A673 (cell line): ENCODE results near the gene ZNF771. TPM values are rescaled to one million over a fixed set of nuclear protein-coding genes. Genes with fewer than 3 reads are reported as not detected.
"Not testable (repeated sequence)": the region's sequence is repeated elsewhere in the genome, so short reads cannot be mapped to it uniquely, and the experiment has no call there.

Experiments used
- BruUV-seq: library from RNA; stranded (reverse); fragments of 400-500 nt; replicated peaks from 2 replicates; lab custom pipeline; 2021; lab: Mats Ljungman, UMichigan
- CTCF ChIA-PET: fragments of 300-600 bp; sonication (Branson Sonifier 250); formaldehyde crosslinking; loops from one replicate; lab custom pipeline; 2022; ENCODE audit warnings: antibody characterized with exemption; lab: Charles Lee
- POLR2A ChIA-PET: fragments of 300-600 bp; sonication (Branson Sonifier 250); formaldehyde crosslinking; loops from one replicate; lab custom pipeline; 2022; ENCODE audit warnings: antibody characterized with exemption; ENCODE audit not compliant: low non-redundant PET; lab: Charles Lee
- DNase-seq: peaks from one replicate; pipeline ENCODE4 v3.0.0-alpha.2; 2015; ENCODE audit warnings: low spot score
- H3K27ac ChIP-seq: fragments of 200-600 bp; sonication (generic); 2 replicates; pipeline ENCODE4 v1.5.1; 2016; ENCODE audit warnings: mixed run types, low read depth, mild to moderate bottlenecking, mixed read lengths, antibody characterized with exemption, low read length; ENCODE audit not compliant: poor library complexity, severe bottlenecking
- H3K27me3 ChIP-seq: fragments of 200-600 bp; sonication (generic); replicated peaks from 2 replicates; pipeline ENCODE4 v1.6.1; 2017; ENCODE audit warnings: mixed run types, low read depth, mild to moderate bottlenecking, mixed read lengths, antibody characterized with exemption, low read length; ENCODE audit not compliant: insufficient read depth, poor library complexity
- H3K36me3 ChIP-seq: fragments of 200-600 bp; sonication (generic); 2 replicates; pipeline ENCODE4 v1.6.1; 2016; ENCODE audit warnings: mixed run types, mild to moderate bottlenecking, mixed read lengths, antibody characterized with exemption, low read length; ENCODE audit not compliant: insufficient read depth, poor library complexity, severe bottlenecking
- H3K4me1 ChIP-seq: fragments of 200-600 bp; sonication (generic); 2 replicates; pipeline ENCODE4 v1.6.1; 2017; ENCODE audit warnings: mixed run types, mild to moderate bottlenecking, mixed read lengths, antibody characterized with exemption, low read length; ENCODE audit not compliant: insufficient read depth, poor library complexity, severe bottlenecking
- H3K4me3 ChIP-seq: fragments of 200-600 bp; sonication (generic); 2 replicates; pipeline ENCODE4 v1.5.1; 2016; ENCODE audit warnings: low read depth, mixed run types, mild to moderate bottlenecking, mixed read lengths, low read length; ENCODE audit not compliant: poor library complexity, severe bottlenecking
- H3K9me3 ChIP-seq: fragments of 200-600 bp; sonication (generic); 2 replicates; pipeline ENCODE4 v1.6.1; 2016; ENCODE audit warnings: mixed run types, low read depth, mild to moderate bottlenecking, mixed read lengths, antibody characterized with exemption, low read length; ENCODE audit not compliant: poor library complexity, severe bottlenecking
- CTCF ChIP-seq: fragments of 300-800, 200-600 bp; sonication (generic); conservative IDR thresholded peaks from 2 replicates; pipeline ENCODE4 v1.5.1; 2017; ENCODE audit warnings: low read depth, mild to moderate bottlenecking, antibody characterized with exemption, low read length, moderate library complexity, mixed read lengths
- EZH2 ChIP-seq: fragments of 200-600 bp; sonication (generic); IDR thresholded peaks from 2 replicates; pipeline ENCODE4 v1.6.1; 2017; ENCODE audit warnings: borderline replicate concordance, low read depth, mild to moderate bottlenecking, mixed read lengths, antibody characterized with exemption, low read length; ENCODE audit not compliant: poor library complexity, severe bottlenecking
- intact Hi-C: fragments of 100-400 bp; cut with micrococcal nuclease; formaldehyde crosslinking; loops from one replicate; pipeline ENCODE4 v1.10.0; 2022; ENCODE audit not compliant: unreplicated experiment
- total RNA-seq: library from RNA; stranded (reverse); gene quantifications from 2 replicates; pipeline ENCODE4 v1.2.3, GENCODE V29; 2021

ZNF771 gene
- total RNA-seq, 1 experiment from 2014 or later = 22.2 TPM

DNA sequence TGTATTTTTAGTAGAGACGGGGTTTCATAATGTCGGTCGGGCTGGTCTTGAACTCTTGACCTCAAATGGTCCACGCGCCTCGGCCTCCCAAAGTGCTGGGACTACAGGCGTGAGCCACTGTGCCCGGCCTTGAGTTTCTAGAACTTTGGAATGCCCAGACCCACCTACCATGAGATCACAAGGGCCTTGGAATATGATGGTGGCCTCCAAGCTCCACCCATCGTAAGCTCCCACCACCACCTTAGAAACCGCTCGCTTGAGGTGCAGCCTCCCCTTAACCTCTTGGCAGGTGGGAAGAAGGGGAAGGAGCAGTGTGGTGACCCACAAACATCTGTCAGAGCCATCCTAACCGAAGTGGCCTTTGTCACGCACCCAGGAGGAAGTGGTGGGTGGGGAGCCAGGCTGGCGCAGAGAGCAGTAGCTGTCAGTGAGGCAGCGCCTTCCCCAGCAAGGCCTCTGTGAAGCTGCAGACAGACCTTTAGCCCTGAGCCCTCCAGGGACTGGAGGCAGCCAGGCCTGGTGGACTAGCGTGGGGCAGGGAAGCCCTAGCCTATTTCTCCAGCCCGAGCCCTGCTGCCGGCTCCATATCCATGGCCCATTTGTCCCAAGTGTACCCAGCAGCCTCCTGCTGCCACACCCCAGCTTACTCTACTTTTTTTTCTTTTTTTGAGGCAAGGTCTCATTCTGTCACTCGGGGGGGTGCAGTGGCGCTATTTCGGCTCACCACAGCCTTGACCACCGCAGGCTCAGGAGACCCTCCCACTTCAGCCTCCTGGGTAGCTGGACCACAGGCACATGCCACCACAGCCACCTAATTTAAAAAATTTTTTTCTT is 51.4 kb downstream of the ZNF771 start:
- intact Hi-C loops = no loop called here
- no TSS peak for BruUV-seq
- H3K9me3 ChIP-seq = no peaks in the 10 kb centered on the region
- ChIA-PET POLR2A (no interaction called here), CTCF (no interaction called here)
- no peak overlapping the region for H3K4me3 ChIP-seq
- DNase-seq = no peak
- H3K27ac ChIP-seq = no peak overlapping the region
- no peaks in the 10 kb centered on the region for H3K36me3 ChIP-seq
- no peak for TF ChIP-seq EZH2
- TF ChIP-seq CTCF = no peak
- H3K4me1 ChIP-seq = no peaks in the 10 kb centered on the region
- H3K27me3 ChIP-seq = no peaks in the 10 kb centered on the region

DNA sequence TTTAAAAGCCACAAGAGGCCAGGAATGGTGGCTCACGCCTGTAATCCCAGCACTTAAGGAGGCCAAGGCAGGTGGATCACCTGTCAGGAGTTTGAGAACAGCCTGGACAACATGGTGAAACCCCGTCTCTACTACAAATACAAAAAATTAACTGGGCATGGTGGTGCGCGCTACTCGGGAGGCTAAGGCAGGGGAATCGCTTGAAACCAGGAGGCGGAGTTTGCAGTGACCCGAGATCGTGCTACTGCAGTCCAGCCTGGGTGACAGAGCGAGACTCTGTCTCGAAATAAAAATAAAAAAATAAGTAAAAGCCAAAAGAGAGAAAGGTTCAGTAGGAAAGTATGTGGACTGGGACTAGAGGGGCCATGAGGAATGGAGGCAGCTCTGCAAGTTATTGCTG is 52.0 kb downstream of the ZNF771 start:
- intact Hi-C loops = no loop called here
- H3K9me3 ChIP-seq = no peaks in the 10 kb centered on the region
- no peaks in the 10 kb centered on the region for H3K4me1 ChIP-seq
- no peaks in the 10 kb centered on the region for H3K36me3 ChIP-seq
- H3K27me3 ChIP-seq = no peaks in the 10 kb centered on the region
- H3K27ac ChIP-seq = no peak overlapping the region
- TF ChIP-seq EZH2 = no peak
- no peak for TF ChIP-seq CTCF
- BruUV-seq = no TSS peak
- DNase-seq = no peak
- H3K4me3 ChIP-seq = no peak overlapping the region
- POLR2A ChIA-PET = no interaction called here
- CTCF ChIA-PET = no interaction called here

GRCh38 chr16:30461426-30461825 is 54.0 kb downstream of the ZNF771 start:
- BruUV-seq, H3K36me3 ChIP-seq, POLR2A ChIA-PET, H3K4me3 ChIP-seq, H3K4me1 ChIP-seq, H3K9me3 ChIP-seq, DNase-seq, H3K27me3 ChIP-seq, intact Hi-C loops, H3K27ac ChIP-seq, CTCF ChIA-PET: not testable (repeated sequence)

GRCh38 chr16:30464078-30464477 is 56.7 kb downstream of the ZNF771 start:
- Histone ChIP-seq H3K9me3 (no peaks in the 10 kb centered on the region), H3K36me3 (no peaks in the 10 kb centered on the region), H3K4me3 (no peak overlapping the region), H3K27me3 (no peaks in the 10 kb centered on the region), H3K27ac (no peak overlapping the region), H3K4me1 (no peaks in the 10 kb centered on the region)
- BruUV-seq = no TSS peak
- DNase-seq = no peak
- CTCF ChIA-PET = no interaction called here
- intact Hi-C loops = no loop called here
- TF ChIP-seq EZH2 (no peak), CTCF (no peak)
- POLR2A ChIA-PET = no interaction called here
